A204.1 (cell line): Measurements from ENCODE around the gene FBXO10.
"Not testable (repeated sequence)": the region's sequence is repeated elsewhere in the genome, so short reads cannot be mapped to it uniquely, and the experiment has no call there.

Experiments
- FAIRE-seq: peaks from 2 replicates; lab custom pipeline; 2012; peaks lifted over from hg19 to GRCh38; lab: Jason Lieb, UNC

Gene FBXO10

GRCh38 chr9:37549527-37549926, 26.7 kb downstream of the FBXO10 start:
- no peak for FAIRE-seq

GRCh38 chr9:37547328-37547878, 28.8 kb downstream of the FBXO10 start:
- no peak for FAIRE-seq

GRCh38 chr9:37543468-37543867, 32.7 kb downstream of the FBXO10 start:
- FAIRE-seq: no peak

- FAIRE-seq: no peak
These were observed 33.3 kb downstream of the FBXO10 start for GRCh38 chr9:37542895-37543294.

- FAIRE-seq: no peak
These were observed 33.7 kb downstream of the FBXO10 start for GRCh38 chr9:37542488-37542887.

GRCh38 chr9:37541465-37541864, 34.7 kb downstream of the FBXO10 start:
- no peak for FAIRE-seq

- no peak for FAIRE-seq
These were observed 35.5 kb downstream of the FBXO10 start for GRCh38 chr9:37540634-37541033.

GRCh38 chr9:37539634-37540033, 36.5 kb downstream of the FBXO10 start:
- no peak for FAIRE-seq

GRCh38 chr9:37538099-37538498, 38.1 kb downstream of the FBXO10 start:
- FAIRE-seq: no peak

GRCh38 chr9:37534901-37535300, 41.3 kb downstream of the FBXO10 start:
- no peak for FAIRE-seq

GRCh38 chr9:37534412-37534811, 41.8 kb downstream of the FBXO10 start:
- FAIRE-seq: no peak

- FAIRE-seq: no peak
These were observed 44.5 kb downstream of the FBXO10 start for GRCh38 chr9:37531699-37532098.

GRCh38 chr9:37528652-37529471, 47.3 kb downstream of the FBXO10 start:
- FAIRE-seq: no peak

- FAIRE-seq: no peak
These were observed 52.3 kb downstream of the FBXO10 start for GRCh38 chr9:37523916-37524315.

GRCh38 chr9:37522971-37523370, 53.2 kb downstream of the FBXO10 start:
- FAIRE-seq: no peak

- FAIRE-seq: no peak
These were observed 55.1 kb downstream of the FBXO10 start for GRCh38 chr9:37521111-37521510.

- FAIRE-seq: no peak
These were observed 55.5 kb downstream of the FBXO10 start for GRCh38 chr9:37520641-37521040.

- no peak for FAIRE-seq
These were observed 58.3 kb downstream of the FBXO10 start for GRCh38 chr9:37517923-37518322.

GRCh38 chr9:37515620-37516258, 60.4 kb downstream of the FBXO10 start:
- FAIRE-seq: no peak

GRCh38 chr9:37514999-37515398, 61.2 kb downstream of the FBXO10 start:
- FAIRE-seq: no peak

GRCh38 chr9:37514415-37514814, 61.8 kb downstream of the FBXO10 start:
- not testable (repeated sequence) for FAIRE-seq

- no peak for FAIRE-seq
These were observed 63.7 kb downstream of the FBXO10 start for GRCh38 chr9:37512437-37512836.
